Amygdala (tissue), 56 donors: Measurements from ENCODE around the gene CCDC174.
"Not testable (repeated sequence)": the region's sequence is repeated elsewhere in the genome, so short reads cannot be mapped to it uniquely, and the experiment has no call there.

Experiments
- DNase-seq, 56 donors: peaks; one replicate each; lab custom pipeline; 2025; lab: John Stamatoyannopoulos, UW

CCDC174 gene

GRCh38 chr3:14651440-14652251, at the start of gene CCDC174:
TSS of gene CCDC174 (plus strand) at chr3:14651762. CDS start at chr3:14651837, 75 bp downstream.
- peak; percentile 37 to 99 (median 94) for DNase-seq

- no peak for DNase-seq
These were observed 49.4 kb upstream of the CCDC174 start for GRCh38 chr3:14602006-14602803.

- no peak for DNase-seq
These were observed 48.5 kb upstream of the CCDC174 start for GRCh38 chr3:14602804-14603644.

- no peak for DNase-seq
These were observed 46.5 kb upstream of the CCDC174 start for GRCh38 chr3:14605067-14605466.

DNA sequence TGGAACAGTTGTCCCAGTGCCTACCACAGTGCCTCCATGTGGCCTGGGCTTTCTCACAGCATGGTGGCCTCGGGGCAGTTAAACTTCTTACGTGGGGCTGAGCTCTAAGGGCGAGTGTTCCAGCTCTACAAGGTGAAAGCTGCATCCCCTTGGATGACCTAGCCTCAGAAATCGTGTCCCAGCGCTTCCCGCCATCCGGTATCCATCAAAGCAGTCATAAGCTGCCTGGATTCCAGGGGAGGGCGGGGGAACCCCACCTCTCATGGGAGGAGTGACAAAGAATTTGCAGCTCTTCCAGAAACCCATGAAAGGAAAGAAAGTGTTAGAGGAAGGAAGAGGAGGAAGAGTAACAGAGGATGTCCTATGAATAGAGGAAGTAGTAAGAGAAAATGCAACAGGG, 45.8 kb upstream of the CCDC174 start:
- no peak for DNase-seq

GRCh38 chr3:14606669-14607339, 44.8 kb upstream of the CCDC174 start:
- no peak for DNase-seq

DNA sequence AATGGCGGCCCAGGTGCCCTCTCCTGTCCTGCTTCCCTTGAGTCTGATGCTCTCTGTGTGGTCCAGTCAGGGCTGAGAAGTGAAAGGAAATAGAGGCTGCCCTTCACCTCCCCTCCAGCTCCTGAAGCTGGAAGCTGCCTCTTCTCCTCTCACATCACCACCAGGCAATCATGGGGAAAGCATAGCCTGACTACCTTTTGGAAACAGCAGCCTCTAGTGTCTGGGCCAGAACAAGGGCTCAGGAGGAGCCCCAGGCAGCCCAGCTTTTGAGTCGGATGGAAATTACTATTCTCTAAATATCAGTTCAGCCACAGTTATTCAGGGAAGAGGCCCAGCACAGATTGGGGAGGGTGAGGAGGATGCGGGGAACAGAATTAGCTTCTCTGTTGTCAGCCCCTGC, 43.3 kb upstream of the CCDC174 start:
- no peak for DNase-seq

- DNase-seq = not testable (repeated sequence)
These were observed 42.5 kb upstream of the CCDC174 start for GRCh38 chr3:14609058-14609457.

DNA sequence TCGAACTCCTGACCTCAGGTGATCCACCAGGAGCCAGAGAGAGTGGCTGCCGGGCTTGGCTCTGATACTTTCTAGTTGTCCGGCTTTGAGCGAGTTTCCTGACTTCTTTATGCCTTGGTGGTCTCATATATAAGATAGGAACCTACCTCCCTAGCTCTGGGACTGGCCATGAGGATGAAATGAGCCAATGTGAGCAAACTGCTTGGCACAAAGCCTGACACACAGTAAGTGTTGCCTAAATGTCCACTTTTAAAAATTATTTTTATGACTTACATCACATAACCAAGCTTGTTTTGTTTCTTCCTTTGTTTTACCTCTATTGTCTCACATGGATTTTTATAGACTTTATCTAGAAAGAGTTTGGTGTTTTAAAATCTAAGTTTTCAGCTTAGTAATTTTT, 42.1 kb upstream of the CCDC174 start:
- DNase-seq = no peak

GRCh38 chr3:14609941-14610340, 41.6 kb upstream of the CCDC174 start:
- no peak for DNase-seq

DNA sequence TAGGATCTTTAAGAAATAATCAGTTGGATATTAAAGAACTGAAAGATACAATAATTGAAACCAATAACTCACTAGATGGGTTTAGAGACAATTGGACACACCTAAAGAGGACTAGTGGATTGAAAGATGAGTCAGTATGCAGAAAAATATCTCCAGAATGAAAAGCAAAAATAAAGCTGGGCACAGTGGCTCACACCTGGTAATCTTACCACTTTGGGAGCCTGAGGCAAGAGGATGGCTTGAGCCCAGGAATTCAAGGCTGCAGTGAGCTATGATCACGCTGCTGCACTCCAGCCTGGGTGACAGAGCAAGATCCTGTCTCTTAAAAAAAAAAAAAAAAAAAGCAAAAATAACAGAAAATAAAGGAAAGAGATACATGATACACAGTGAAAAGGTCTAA, 37.4 kb upstream of the CCDC174 start:
- no peak for DNase-seq

- DNase-seq = no peak
These were observed 36.7 kb upstream of the CCDC174 start for GRCh38 chr3:14614862-14615261.

DNA sequence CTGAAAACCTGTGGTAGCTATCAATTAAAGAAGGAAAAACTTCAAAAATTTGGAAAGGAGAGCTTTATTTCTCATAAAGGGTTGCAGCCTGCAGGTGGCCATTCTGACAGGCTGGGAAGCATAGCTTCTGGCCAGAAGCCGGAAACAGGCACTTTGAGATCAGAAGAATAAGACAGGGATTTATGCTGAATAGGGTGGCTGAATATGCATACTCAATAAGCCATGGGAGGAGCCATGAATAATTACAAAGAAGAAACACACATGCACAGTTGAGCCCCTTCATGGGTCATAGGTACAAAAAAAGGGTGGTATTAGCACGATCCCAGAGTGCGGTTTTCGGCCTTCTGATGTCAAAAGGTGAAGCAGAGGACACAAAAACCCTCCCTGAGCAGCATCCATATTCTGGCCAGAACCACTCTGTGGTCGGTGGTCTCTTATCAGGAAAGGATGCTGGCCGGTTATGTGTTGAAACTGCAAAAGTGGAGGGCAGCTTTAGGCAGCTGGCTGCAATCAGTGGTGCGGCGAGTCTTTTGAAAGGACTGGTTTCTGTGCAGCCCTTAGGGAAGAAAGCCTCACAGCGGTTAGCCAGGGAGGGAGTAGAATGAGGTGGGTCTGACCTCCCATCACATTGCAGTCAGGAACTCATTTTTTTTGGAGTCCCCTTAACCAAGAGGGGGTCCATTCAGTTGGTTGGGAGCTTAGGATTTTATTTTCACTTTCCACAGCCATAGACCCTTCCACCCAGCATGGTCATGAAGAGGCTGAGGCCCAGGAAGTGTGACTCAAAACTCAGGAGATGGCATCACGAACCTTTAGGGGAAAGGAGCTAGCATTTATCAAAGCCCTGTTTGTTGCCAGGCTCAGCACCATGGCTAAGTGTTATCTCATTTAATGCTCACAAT, 34.7 kb upstream of the CCDC174 start:
- DNase-seq = no peak

- no peak for DNase-seq
These were observed 34.0 kb upstream of the CCDC174 start for GRCh38 chr3:14617508-14618023.

DNA sequence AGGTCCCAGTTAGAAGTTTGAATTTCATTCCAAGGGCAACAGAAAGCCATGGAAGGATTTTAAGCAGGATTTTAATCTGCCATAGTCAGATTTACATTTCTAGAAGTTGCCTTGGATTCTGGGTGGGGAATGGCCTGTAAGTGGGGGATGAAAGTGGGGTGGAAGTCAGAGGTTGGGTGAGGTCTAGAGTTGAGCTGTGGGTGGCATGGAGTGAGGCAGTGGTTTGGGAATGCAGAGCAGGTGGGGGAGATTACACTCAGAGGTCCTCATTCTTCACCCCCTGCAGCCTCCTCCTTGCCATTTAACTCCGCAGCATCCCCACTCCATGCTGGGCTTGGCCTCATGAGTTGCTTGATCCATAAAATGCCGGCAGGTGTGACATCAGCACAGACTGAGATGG, 32.0 kb upstream of the CCDC174 start:
- no peak for DNase-seq

GRCh38 chr3:14620512-14620911, 31.1 kb upstream of the CCDC174 start:
- DNase-seq = no peak

- no peak for DNase-seq
These were observed 30.5 kb upstream of the CCDC174 start for GRCh38 chr3:14621093-14621492.

DNA sequence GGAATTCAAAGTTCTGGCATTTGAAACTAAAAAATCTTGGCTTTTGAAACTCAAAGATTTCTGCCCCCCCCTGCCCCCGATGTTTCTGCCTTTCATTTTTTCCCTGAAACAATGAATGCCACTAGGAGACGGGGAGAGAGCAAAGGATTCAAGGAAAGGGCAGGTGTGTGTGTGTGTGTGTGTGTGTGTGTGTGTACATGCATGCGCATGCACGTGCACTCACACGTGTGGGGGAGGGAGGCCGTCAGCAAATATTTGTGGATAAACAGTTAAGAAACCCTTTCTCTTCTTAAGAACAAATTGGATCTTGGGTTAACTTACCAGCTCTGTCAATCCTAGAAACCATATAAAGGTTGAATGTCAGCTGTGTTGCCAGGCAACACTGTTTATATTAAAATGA, 29.2 kb upstream of the CCDC174 start:
- no peak for DNase-seq

DNA sequence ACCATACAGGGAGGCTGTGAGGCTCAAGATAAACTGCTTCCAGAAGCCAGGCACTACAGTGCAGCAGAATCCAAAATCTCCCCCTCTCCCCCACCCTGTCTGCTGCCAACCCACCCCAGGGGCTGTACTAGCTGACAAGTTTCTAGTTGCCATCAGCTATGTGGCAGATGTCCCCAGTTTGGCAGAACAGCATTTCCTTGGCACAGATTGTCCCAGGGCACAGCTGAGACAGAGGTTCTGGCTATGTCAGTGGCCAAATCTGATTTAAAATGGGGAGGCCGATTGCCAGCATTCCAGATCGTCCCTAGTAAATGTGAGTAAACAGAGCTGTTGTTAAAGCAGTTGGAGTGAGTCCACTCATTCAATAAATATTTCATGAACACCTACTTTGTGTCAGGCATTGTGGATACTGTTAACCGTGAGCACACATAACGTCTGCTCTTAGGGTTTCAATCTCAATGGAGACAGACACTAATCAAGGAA, 28.0 kb upstream of the CCDC174 start:
- DNase-seq = peak in 3 of 56 donors; percentile 11 to 19 (median 17)
